ENCODE data around the gene CENPM.
"Not testable (repeated sequence)": the region's sequence is repeated elsewhere in the genome, so short reads cannot be mapped to it uniquely, and the experiment has no call there.

The CENPM gene

GRCh38 chr22:41964112-41964491 is 17.1 kb upstream of the CENPM start:
- TF ChIP-seq, protein P1, sequence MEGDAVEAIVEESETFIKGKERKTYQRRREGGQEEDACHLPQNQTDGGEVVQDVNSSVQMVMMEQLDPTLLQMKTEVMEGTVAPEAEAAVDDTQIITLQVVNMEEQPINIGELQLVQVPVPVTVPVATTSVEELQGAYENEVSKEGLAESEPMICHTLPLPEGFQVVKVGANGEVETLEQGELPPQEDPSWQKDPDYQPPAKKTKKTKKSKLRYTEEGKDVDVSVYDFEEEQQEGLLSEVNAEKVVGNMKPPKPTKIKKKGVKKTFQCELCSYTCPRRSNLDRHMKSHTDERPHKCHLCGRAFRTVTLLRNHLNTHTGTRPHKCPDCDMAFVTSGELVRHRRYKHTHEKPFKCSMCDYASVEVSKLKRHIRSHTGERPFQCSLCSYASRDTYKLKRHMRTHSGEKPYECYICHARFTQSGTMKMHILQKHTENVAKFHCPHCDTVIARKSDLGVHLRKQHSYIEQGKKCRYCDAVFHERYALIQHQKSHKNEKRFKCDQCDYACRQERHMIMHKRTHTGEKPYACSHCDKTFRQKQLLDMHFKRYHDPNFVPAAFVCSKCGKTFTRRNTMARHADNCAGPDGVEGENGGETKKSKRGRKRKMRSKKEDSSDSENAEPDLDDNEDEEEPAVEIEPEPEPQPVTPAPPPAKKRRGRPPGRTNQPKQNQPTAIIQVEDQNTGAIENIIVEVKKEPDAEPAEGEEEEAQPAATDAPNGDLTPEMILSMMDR (IDR thresholded peaks at IDR 0.05; ENCODE audit: extremely low read depth, missing control alignments), result no peak
- DNase-seq (ENCODE audit: low spot score), result no peak

DNA sequence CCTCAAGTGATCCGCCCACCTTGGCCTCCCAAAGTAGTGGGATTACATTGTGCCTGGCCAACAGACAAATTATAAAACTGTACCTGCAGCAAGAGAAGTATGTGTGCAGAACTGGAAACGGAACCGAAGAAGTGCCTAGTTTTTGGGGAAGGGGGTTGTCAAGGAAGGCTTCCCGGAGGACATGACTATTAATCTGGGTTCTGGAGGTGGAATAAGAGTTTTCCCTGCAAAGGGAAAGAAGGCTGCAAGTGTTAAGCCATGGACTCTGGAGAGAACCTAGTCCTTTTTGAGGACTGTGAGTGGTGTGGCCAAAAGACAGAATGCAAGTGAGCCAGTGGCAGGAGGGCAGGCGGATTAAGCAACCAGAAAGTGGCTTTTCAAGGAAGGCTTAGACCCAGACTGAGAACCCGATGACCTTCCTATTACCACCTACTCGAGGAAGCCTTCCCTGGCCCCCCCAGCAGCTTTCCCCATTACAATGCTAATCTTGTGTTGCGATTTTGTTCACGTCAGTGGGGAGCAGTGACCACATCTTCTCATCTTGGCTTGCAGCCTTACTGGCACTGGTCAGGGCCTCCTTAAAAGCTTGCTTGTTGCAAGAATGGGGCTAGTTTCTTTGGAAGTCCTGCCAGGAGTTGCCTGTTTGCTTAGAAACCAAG is 16.6 kb upstream of the CENPM start:
- DNase-seq (ENCODE audit: low spot score), result no peak
- TF ChIP-seq, protein P1 (IDR thresholded peaks at IDR 0.05; ENCODE audit: extremely low read depth, missing control alignments), result no peak

DNA sequence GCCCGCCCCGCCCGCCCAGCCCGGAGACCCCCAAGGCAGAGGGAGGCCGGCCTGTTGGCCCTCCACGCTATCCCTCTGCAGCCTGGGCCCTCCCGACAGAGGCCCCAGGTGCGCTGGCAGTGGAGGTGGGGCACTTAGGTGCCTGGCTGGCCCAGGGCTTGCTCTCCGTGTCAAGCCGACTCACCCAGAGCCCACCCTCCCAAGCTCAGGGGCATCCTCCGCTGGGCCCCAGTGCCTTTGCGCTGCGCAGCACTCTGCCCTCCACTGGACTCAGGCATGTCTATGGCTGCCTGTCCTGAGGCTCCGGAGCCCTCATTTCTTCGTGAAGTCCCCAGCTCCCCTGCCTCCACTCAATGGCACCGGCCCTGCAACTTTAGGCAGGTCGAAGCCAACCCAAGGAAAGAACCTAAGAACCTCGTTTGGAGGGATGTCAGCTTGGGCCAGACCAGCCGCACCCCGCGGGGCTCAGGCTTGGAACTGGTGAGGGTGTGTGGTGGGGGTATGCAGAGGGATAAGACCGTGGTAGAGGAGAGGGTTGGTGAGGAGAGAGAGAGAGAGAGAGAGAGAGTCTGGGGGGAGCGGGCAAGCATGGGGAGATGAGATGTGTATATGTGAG is 11.1 kb upstream of the CENPM start:
- TF ChIP-seq, protein P1 (IDR thresholded peaks at IDR 0.05; ENCODE audit: extremely low read depth, missing control alignments), result no peak
- no peak for DNase-seq (ENCODE audit: low spot score)

DNA sequence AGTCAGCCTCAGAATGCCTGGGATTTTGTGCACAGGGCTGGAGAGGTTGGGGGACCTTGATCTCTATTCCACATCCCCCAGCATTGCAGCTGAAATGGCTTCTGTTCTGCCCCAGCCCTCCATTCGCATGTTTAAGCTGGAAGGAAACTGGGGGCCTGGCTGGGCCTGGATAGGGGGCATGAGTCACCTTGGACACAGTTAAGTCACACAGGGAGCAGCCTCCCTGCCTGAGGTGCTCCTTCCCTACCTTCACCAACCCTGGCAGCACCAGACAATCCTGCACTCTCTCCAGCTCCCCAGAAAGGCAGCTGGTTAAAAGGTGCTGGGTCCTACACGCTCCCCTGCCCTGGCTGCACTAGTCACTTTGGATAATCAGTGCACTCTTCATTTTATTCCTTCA is 5.8 kb upstream of the CENPM start:
- TF ChIP-seq, protein P1 (IDR thresholded peaks at IDR 0.05; ENCODE audit: extremely low read depth, missing control alignments), result no peak
- no peak for DNase-seq (ENCODE audit: low spot score)

- no peak for DNase-seq (ENCODE audit: low spot score)
- TF ChIP-seq, protein P1 (IDR thresholded peaks at IDR 0.05; ENCODE audit: extremely low read depth, missing control alignments), result no peak
Observed at GRCh38 chr22:41951898-41952474, 5.0 kb upstream of the CENPM start, which contains the start of gene SMIM45. TSS of gene SMIM45 (plus strand) at chr22:41952150.

DNA sequence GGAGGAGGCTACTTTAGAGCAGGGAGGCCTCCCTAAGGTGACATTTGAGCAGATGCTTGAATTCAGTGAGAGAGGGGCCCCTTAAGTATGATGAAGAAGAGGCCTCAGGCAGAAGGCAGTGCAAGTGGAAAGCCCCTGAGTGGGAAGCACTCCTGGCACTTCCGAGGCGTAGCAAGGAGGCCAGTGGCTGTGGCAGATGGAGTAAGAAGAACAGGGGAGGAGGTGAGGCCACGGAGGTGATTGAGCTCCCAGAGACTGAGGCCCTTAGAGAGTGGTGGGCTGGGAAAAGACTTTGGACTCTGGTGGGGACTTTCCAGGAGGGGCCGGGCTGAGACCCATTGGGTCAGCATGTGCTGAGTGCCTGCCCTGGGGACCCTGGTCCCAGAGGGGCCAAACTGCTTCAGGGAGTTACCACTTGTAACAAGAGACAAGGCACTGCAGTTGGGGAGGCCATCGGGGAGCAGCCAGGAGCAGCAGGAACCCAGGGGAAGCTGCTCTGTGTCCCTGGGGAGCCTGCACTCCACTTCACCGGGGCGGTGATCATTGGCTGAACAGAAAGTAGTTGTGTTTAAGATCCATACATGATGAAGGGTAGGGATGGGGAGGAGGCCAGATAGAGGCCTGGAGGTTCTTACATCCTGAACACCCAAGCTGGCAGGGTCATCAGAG is 2.5 kb upstream of the CENPM start:
- TF ChIP-seq, protein P1 (IDR thresholded peaks at IDR 0.05; ENCODE audit: extremely low read depth, missing control alignments), result no peak
- DNase-seq (ENCODE audit: low spot score), result no peak

DNA sequence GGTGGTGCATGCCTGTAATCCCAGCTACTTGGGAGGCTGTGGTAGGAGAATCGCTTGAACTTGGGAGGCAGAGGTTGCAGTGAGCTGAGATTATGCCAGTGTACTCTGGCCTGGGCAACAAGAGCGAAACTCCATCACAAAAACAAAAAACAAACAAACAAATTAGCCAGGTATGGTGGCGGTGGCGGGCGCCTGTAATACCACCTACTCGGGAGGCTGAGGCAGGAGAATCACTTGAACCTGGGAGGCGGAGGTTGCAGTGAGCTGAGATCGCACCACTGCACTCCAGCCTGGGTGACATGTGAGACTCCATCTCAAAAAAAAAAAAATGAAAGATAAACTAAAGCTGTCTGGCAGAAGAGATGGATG is 2.0 kb upstream of the CENPM start:
- DNase-seq (ENCODE audit: low spot score), result not testable (repeated sequence)
